ENCODE measurements around the gene SSC5D.
A peak's percentile ranks its signal among the peaks of the same experiment; 100 is the strongest.

SSC5D gene

GRCh38 chr19:55504981-55505380 is 16.7 kb downstream of the SSC5D start:
- POLR2A ChIA-PET: interaction anchor here (1.9 kb wide), 1 partner anchor 29 kb away, joined by 11 read pairs; the partner anchor contains the start of gene ZNF628
- CTCF ChIA-PET: interaction anchor here (1.6 to 1.9 kb wide), 2 partner anchors 29 to 37 kb away, joined by 5 to 24 read pairs; no protein-coding TSS in a partner anchor
- DNase-seq (ENCODE audit: extremely low spot score): no peak
- no peak for TF ChIP-seq LEF1 (IDR thresholded peaks at IDR 0.05; ENCODE audit: borderline replicate concordance)
- TF ChIP-seq SP1 (IDR thresholded peaks at IDR 0.05): no peak
- no peak for TF ChIP-seq TARDBP (IDR thresholded peaks at IDR 0.05)
- TF ChIP-seq ARNT (IDR thresholded peaks at IDR 0.05): no peak
- no peak for TF ChIP-seq NFRKB (IDR thresholded peaks at IDR 0.05)
- TF ChIP-seq BHLHE40 (IDR thresholded peaks at IDR 0.05; ENCODE audit: borderline replicate concordance): no peak

DNA sequence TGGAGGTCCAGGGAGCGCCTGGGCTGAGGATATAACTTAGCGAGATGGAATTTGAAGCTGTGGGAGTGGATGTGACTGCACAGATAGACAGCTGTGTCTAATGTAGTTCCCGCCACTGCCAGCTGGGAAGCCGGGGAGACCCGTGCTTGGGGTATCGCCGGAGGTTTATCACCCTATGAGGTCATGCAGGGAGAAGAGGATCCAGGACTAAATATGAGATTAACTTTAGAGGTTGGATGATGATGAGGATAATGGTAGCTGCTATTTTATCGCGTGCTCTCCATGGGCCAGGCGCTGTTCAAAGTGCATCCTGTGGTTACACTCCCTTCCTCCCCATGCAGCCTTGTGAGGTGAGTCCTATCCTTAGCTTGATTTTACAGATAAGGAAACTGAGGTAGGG is 19.9 kb downstream of the SSC5D start:
- ChIA-PET POLR2A (interaction anchor here (1.0 to 1.4 kb wide), 3 partner anchors 21 to 91 kb away, joined by 3 read pairs; partner anchors contain the start of genes FIZ1 and NAT14), CTCF (interaction anchor here (0.8 kb wide), 1 partner anchor 40 kb away, joined by 4 read pairs; no protein-coding TSS in a partner anchor)
- DNase-seq (ENCODE audit: extremely low spot score): no peak
- TF ChIP-seq FOXK2 (IDR thresholded peaks at IDR 0.05) (no peak), L3MBTL2 (conservative IDR thresholded peaks at IDR 0.05) (no peak), ZNF384 (IDR thresholded peaks at IDR 0.05) (no peak), SUZ12 (IDR thresholded peaks at IDR 0.05) (no peak), FOXA1 (IDR thresholded peaks at IDR 0.05) (no peak), NFRKB (IDR thresholded peaks at IDR 0.05) (no peak), FOXM1 (IDR thresholded peaks at IDR 0.05; ENCODE audit: borderline replicate concordance) (no peak), TARDBP (IDR thresholded peaks at IDR 0.05) (no peak), CTBP1 (IDR thresholded peaks at IDR 0.05; ENCODE audit: borderline replicate concordance) (no peak), PKNOX1 (IDR thresholded peaks at IDR 0.05) (no peak)

GRCh38 chr19:55516878-55517620 is 28.8 kb downstream of the SSC5D start:
- TF ChIP-seq FOXK2 (IDR thresholded peaks at IDR 0.05): no peak
- no peak for TF ChIP-seq PKNOX1 (IDR thresholded peaks at IDR 0.05)
- no peak for TF ChIP-seq ELF4 (IDR thresholded peaks at IDR 0.05)
- TF ChIP-seq FOXA1 (IDR thresholded peaks at IDR 0.05): no peak
- no peak for TF ChIP-seq NFRKB (IDR thresholded peaks at IDR 0.05)
- TF ChIP-seq ARNT (IDR thresholded peaks at IDR 0.05): no peak
- TF ChIP-seq TARDBP (IDR thresholded peaks at IDR 0.05): no peak
- no peak for TF ChIP-seq BHLHE40 (IDR thresholded peaks at IDR 0.05; ENCODE audit: borderline replicate concordance)
- TF ChIP-seq LEF1 (IDR thresholded peaks at IDR 0.05; ENCODE audit: borderline replicate concordance): no peak
- POLR2A ChIA-PET: interaction anchor here (0.9 kb wide), 1 partner anchor 89 kb away, joined by 3 read pairs; no protein-coding TSS in a partner anchor
- CTCF ChIA-PET: interaction anchor here (1.3 kb wide), 1 partner anchor 89 kb away, joined by 4 read pairs; no protein-coding TSS in a partner anchor

GRCh38 chr19:55519451-55520311 is 31.4 kb downstream of the SSC5D start:
- POLR2A ChIA-PET: interaction anchor here (0.9 to 1.2 kb wide), 3 partner anchors 43 to 80 kb away, joined by 3 to 5 read pairs (median 5); partner anchors contain the start of genes FIZ1, ZNF524, ZNF579 and ZNF628
- CTCF ChIA-PET: no interaction called here
- DNase-seq (ENCODE audit: extremely low spot score): no peak
- no peak for TF ChIP-seq ELF4 (IDR thresholded peaks at IDR 0.05)
- TF ChIP-seq CTBP1 (IDR thresholded peaks at IDR 0.05; ENCODE audit: borderline replicate concordance): peak; percentile 46; the same call in 1 of the 2 replicates

More at GRCh38 chr19:55516878-55517620, 28.8 kb downstream of the SSC5D start:
- peak; percentile 99 for DNase-seq (ENCODE audit: extremely low spot score)

DNA sequence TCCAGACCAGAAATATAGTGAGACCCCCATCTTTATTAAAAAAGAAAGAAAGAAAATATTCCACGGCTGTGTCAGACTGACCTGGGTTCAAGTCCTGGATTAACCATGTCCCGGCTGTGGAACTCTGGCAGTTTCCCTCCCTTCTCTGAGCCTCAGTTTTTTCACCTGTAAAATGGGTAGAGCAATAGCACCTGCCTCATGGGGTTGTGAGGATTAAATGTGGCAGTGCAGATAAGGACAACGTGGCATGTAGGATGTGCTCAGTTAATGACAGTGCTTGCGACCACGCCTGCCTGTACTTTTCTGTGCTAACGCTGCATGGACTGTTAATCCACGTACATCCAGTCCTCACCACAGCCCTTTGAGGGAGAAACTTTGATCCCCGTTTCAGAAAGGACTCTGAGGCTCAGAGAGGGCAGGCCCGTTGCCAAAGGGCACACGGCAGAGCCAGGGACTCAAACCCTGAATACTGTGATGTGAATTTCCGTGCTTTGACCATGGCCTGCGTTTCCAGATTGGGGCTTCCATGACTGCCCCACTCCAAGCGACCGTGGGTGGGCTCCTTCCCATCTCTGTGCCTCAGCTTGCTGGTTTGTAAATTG is 32.6 kb downstream of the SSC5D start:
- POLR2A ChIA-PET: interaction anchor here (1.1 kb wide), 1 partner anchor 60 kb away, joined by 5 read pairs; the partner anchor contains the start of gene ZNF579
- TF ChIP-seq NFRKB (IDR thresholded peaks at IDR 0.05): no peak
- TF ChIP-seq LEF1 (IDR thresholded peaks at IDR 0.05; ENCODE audit: borderline replicate concordance): no peak
- no peak for TF ChIP-seq FOXK2 (IDR thresholded peaks at IDR 0.05)
- no peak for TF ChIP-seq HDGF (IDR thresholded peaks at IDR 0.05; ENCODE audit: borderline replicate concordance)
- TF ChIP-seq FOXA1 (IDR thresholded peaks at IDR 0.05): no peak
- TF ChIP-seq ARNT (IDR thresholded peaks at IDR 0.05): no peak
- no peak for TF ChIP-seq SP1 (IDR thresholded peaks at IDR 0.05)
- no peak for TF ChIP-seq FOXM1 (IDR thresholded peaks at IDR 0.05; ENCODE audit: borderline replicate concordance)
- TF ChIP-seq L3MBTL2 (conservative IDR thresholded peaks at IDR 0.05): no peak
- TF ChIP-seq PKNOX1 (IDR thresholded peaks at IDR 0.05): no peak
- TF ChIP-seq SUZ12 (IDR thresholded peaks at IDR 0.05): no peak
- no peak for TF ChIP-seq TARDBP (IDR thresholded peaks at IDR 0.05)
- TF ChIP-seq ELF4 (IDR thresholded peaks at IDR 0.05): no peak
- TF ChIP-seq BHLHE40 (IDR thresholded peaks at IDR 0.05; ENCODE audit: borderline replicate concordance): no peak
- TF ChIP-seq ZNF384 (IDR thresholded peaks at IDR 0.05): no peak
- CTCF ChIA-PET: no interaction called here
- DNase-seq (ENCODE audit: extremely low spot score): no peak

Data from HEK293T (cell line).